MM.1S (cell line): ENCODE results near the gene KCNG3.

ENCODE experiments used
- DNase-seq: peaks from one replicate; pipeline ENCODE4 v3.0.0-alpha.2; 2015
- H2AFZ ChIP-seq: fragments of 300-600 bp; sonication (generic); 2 replicates; pipeline ENCODE4 v1.6.0; 2016; ENCODE audit warnings: antibody characterized with exemption, low read length
- H3F3A ChIP-seq: fragments of 300-600 bp; sonication (generic); 2 replicates; pipeline ENCODE4 v1.6.1; 2016; ENCODE audit warnings: mild to moderate bottlenecking, antibody characterized with exemption, low read length, moderate library complexity, mixed read lengths; ENCODE audit not compliant: insufficient read depth
- H3K27ac ChIP-seq: fragments of 300-600 bp; sonication (generic); 2 replicates; pipeline ENCODE4 v1.5.1; 2016; ENCODE audit warnings: mild to moderate bottlenecking, low read length
- H3K27me3 ChIP-seq: fragments of 300-600 bp; sonication (generic); replicated peaks from 2 replicates; pipeline ENCODE4 v1.6.0; 2016; ENCODE audit warnings: low read length; ENCODE audit not compliant: insufficient read depth
- H3K36me3 ChIP-seq: fragments of 300-600 bp; sonication (generic); replicated peaks from 2 replicates; pipeline ENCODE4 v1.6.1; 2016; ENCODE audit warnings: mild to moderate bottlenecking, low read length, mixed read lengths; ENCODE audit not compliant: insufficient read depth
- H3K4me1 ChIP-seq: fragments of 300-600 bp; sonication (generic); 2 replicates; pipeline ENCODE4 v1.6.1; 2016; ENCODE audit warnings: low read length, mixed read lengths
- H3K4me2 ChIP-seq: fragments of 300-600 bp; sonication (generic); 2 replicates; pipeline ENCODE4 v1.6.0; 2016; ENCODE audit warnings: low read depth, low read length
- H3K4me3 ChIP-seq: fragments of 300-600 bp; sonication (generic); 2 replicates; pipeline ENCODE4 v1.5.1; 2016; ENCODE audit warnings: low read length, mixed read lengths
- H3K79me2 ChIP-seq: fragments of 300-600 bp; sonication (generic); 2 replicates; pipeline ENCODE4 v1.6.1; 2016; ENCODE audit warnings: mixed run types, low read length, mixed read lengths
- H3K9ac ChIP-seq: fragments of 300-600 bp; sonication (generic); 2 replicates; pipeline ENCODE4 v1.6.1; 2016; ENCODE audit warnings: low read length, mixed read lengths
- H3K9me2 ChIP-seq: fragments of 300-600 bp; sonication (generic); replicated peaks from 2 replicates; pipeline ENCODE4 v1.6.1; 2016; ENCODE audit warnings: mild to moderate bottlenecking, low read length, mixed read lengths; ENCODE audit not compliant: insufficient read depth
- H3K9me3 ChIP-seq: fragments of 300-600 bp; sonication (generic); replicated peaks from 2 replicates; pipeline ENCODE4 v1.6.1; 2016; ENCODE audit warnings: mild to moderate bottlenecking, low read length, mixed read lengths; ENCODE audit not compliant: insufficient read depth
- H4K20me1 ChIP-seq: fragments of 300-600 bp; sonication (generic); 2 replicates; pipeline ENCODE4 v1.6.1; 2016; ENCODE audit warnings: mild to moderate bottlenecking, low read length, moderate library complexity, mixed read lengths; ENCODE audit not compliant: insufficient read depth
- CTCF ChIP-seq: fragments of 300-600 bp; sonication (generic); IDR thresholded peaks from 2 replicates; pipeline ENCODE4 v1.5.1; 2016; ENCODE audit warnings: antibody characterized with exemption, low read length, mixed read lengths
- EZH2 ChIP-seq: fragments of 300-600 bp; sonication (generic); optimal IDR thresholded peaks from 2 replicates; pipeline ENCODE3; 2017; ENCODE audit warnings: low read depth, mild to moderate bottlenecking, antibody characterized with exemption, low read length, mixed read lengths
- EZH2phosphoT487 ChIP-seq: fragments of 300-600 bp; sonication (generic); IDR thresholded peaks from 2 replicates; pipeline ENCODE4 v1.6.1; 2018; ENCODE audit warnings: antibody characterized with exemption, low read length

The KCNG3 gene

GRCh38 chr2:42516418-42516901 lies 22.7 kb upstream of the KCNG3 start:
- H3K4me2 ChIP-seq: no peak overlapping the region
- no peak overlapping the region for H3K9ac ChIP-seq
- no peak overlapping the region for H2AFZ ChIP-seq
- H3K79me2 ChIP-seq: no peaks in the 10 kb centered on the region
- H3K27me3 ChIP-seq: no peaks in the 10 kb centered on the region
- H3F3A ChIP-seq: no peaks in the 10 kb centered on the region
- no peaks in the 10 kb centered on the region for H3K9me2 ChIP-seq
- no peak overlapping the region for H3K4me3 ChIP-seq
- no peaks in the 10 kb centered on the region for H4K20me1 ChIP-seq
- H3K9me3 ChIP-seq: no peaks in the 10 kb centered on the region
- H3K36me3 ChIP-seq: no peaks in the 10 kb centered on the region
- H3K4me1 ChIP-seq: no peaks in the 10 kb centered on the region
- DNase-seq: no peak
- H3K27ac ChIP-seq: no peak overlapping the region
- TF ChIP-seq EZH2 (no peak), EZH2phosphoT487 (no peak), CTCF (no peak)

- H3K4me1 ChIP-seq: no peaks in the 10 kb centered on the region
- no peaks in the 10 kb centered on the region for H3K27me3 ChIP-seq
- no peak overlapping the region for H2AFZ ChIP-seq
- H3K9me2 ChIP-seq: no peaks in the 10 kb centered on the region
- no peaks in the 10 kb centered on the region for H3K79me2 ChIP-seq
- H3K36me3 ChIP-seq: no peaks in the 10 kb centered on the region
- H4K20me1 ChIP-seq: no peaks in the 10 kb centered on the region
- DNase-seq: no peak
- H3F3A ChIP-seq: no peaks in the 10 kb centered on the region
- no peak overlapping the region for H3K4me2 ChIP-seq
- no peaks in the 10 kb centered on the region for H3K9me3 ChIP-seq
- no peak overlapping the region for H3K9ac ChIP-seq
- TF ChIP-seq EZH2phosphoT487 (no peak), CTCF (peak; percentile 43), EZH2 (no peak)
- H3K4me3 ChIP-seq: no peak overlapping the region
- no peak overlapping the region for H3K27ac ChIP-seq
These were observed 19.6 kb upstream of the KCNG3 start for GRCh38 chr2:42513252-42513918.

GRCh38 chr2:42510608-42511243 lies 16.9 kb upstream of the KCNG3 start:
- H2AFZ ChIP-seq: no peak overlapping the region
- H4K20me1 ChIP-seq: no peaks in the 10 kb centered on the region
- no peak overlapping the region for H3K4me3 ChIP-seq
- no peak overlapping the region for H3K4me2 ChIP-seq
- H3K79me2 ChIP-seq: no peaks in the 10 kb centered on the region
- H3K9me2 ChIP-seq: no peaks in the 10 kb centered on the region
- H3K36me3 ChIP-seq: no peaks in the 10 kb centered on the region
- H3F3A ChIP-seq: no peaks in the 10 kb centered on the region
- no peaks in the 10 kb centered on the region for H3K9me3 ChIP-seq
- TF ChIP-seq EZH2 (no peak), CTCF (no peak), EZH2phosphoT487 (no peak)
- H3K27me3 ChIP-seq: no peaks in the 10 kb centered on the region
- no peaks in the 10 kb centered on the region for H3K4me1 ChIP-seq
- H3K9ac ChIP-seq: no peak overlapping the region
- no peak overlapping the region for H3K27ac ChIP-seq
- DNase-seq: no peak
